Measurements from ENCODE around the gene FAM120C.

DNA sequence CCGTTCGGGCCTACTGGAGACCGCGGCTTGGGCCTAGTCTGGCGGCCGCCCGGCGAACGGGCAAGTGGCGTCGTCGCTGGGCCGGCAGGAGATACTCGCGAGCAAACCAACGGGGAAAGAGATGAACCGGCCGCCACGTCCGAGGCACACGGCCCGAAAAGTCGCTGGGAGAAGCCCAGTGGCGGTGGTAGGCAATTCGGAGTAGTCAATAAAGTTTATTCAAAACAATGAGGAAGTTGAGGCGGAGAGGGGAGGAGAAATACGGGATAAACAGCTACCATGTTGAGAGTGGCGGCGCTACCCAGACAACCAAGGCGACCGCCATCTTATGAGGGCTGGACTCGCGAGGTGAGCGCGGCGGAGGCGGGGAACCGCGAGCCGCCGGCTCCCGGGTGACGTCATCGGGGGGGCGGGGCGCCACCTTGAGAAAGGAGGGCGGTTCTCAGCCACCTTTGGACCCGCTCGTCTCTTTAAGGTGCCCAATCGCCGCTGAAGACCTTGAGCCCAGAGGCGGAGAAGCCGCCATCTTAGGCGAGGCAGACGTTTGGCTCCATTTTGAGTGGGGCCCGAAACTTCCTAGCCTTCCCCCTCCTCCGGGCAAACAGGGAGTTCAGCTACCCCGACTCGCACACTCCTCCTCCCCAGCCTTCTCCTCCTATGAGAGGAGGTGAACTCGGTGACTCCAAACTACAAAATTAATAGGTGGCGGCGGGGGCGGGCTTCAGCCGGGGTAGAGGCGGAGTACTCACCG is 138.8 kb downstream of the FAM120C start, which contains the start of gene PHF8:
- TF ChIP-seq SMAD3 (CRISPR knock-in tag; IDR thresholded peaks at IDR 0.05; ENCODE audit: borderline replicate concordance), result no peak
- TF ChIP-seq, protein P1, sequence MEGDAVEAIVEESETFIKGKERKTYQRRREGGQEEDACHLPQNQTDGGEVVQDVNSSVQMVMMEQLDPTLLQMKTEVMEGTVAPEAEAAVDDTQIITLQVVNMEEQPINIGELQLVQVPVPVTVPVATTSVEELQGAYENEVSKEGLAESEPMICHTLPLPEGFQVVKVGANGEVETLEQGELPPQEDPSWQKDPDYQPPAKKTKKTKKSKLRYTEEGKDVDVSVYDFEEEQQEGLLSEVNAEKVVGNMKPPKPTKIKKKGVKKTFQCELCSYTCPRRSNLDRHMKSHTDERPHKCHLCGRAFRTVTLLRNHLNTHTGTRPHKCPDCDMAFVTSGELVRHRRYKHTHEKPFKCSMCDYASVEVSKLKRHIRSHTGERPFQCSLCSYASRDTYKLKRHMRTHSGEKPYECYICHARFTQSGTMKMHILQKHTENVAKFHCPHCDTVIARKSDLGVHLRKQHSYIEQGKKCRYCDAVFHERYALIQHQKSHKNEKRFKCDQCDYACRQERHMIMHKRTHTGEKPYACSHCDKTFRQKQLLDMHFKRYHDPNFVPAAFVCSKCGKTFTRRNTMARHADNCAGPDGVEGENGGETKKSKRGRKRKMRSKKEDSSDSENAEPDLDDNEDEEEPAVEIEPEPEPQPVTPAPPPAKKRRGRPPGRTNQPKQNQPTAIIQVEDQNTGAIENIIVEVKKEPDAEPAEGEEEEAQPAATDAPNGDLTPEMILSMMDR (IDR thresholded peaks at IDR 0.05), result no peak
- no peak for TF ChIP-seq ELF4 (CRISPR knock-in tag; IDR thresholded peaks at IDR 0.05; ENCODE audit: low read depth)
- peak; percentile 24; the same call in 1 of the 2 replicates for TF ChIP-seq SP1 (CRISPR knock-in tag; conservative IDR thresholded peaks at IDR 0.05)
- TF ChIP-seq CREM (CRISPR knock-in tag; IDR thresholded peaks at IDR 0.05), result no peak
- TF ChIP-seq, protein P2, sequence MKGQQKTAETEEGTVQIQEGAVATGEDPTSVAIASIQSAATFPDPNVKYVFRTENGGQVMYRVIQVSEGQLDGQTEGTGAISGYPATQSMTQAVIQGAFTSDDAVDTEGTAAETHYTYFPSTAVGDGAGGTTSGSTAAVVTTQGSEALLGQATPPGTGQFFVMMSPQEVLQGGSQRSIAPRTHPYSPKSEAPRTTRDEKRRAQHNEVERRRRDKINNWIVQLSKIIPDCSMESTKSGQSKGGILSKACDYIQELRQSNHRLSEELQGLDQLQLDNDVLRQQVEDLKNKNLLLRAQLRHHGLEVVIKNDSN (CRISPR knock-in tag; IDR thresholded peaks at IDR 0.05), result no peak
- TF ChIP-seq, protein P3, sequence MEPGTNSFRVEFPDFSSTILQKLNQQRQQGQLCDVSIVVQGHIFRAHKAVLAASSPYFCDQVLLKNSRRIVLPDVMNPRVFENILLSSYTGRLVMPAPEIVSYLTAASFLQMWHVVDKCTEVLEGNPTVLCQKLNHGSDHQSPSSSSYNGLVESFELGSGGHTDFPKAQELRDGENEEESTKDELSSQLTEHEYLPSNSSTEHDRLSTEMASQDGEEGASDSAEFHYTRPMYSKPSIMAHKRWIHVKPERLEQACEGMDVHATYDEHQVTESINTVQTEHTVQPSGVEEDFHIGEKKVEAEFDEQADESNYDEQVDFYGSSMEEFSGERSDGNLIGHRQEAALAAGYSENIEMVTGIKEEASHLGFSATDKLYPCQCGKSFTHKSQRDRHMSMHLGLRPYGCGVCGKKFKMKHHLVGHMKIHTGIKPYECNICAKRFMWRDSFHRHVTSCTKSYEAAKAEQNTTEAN (CRISPR knock-in tag; IDR thresholded peaks at IDR 0.05), result no peak
- TF ChIP-seq, protein P4, sequence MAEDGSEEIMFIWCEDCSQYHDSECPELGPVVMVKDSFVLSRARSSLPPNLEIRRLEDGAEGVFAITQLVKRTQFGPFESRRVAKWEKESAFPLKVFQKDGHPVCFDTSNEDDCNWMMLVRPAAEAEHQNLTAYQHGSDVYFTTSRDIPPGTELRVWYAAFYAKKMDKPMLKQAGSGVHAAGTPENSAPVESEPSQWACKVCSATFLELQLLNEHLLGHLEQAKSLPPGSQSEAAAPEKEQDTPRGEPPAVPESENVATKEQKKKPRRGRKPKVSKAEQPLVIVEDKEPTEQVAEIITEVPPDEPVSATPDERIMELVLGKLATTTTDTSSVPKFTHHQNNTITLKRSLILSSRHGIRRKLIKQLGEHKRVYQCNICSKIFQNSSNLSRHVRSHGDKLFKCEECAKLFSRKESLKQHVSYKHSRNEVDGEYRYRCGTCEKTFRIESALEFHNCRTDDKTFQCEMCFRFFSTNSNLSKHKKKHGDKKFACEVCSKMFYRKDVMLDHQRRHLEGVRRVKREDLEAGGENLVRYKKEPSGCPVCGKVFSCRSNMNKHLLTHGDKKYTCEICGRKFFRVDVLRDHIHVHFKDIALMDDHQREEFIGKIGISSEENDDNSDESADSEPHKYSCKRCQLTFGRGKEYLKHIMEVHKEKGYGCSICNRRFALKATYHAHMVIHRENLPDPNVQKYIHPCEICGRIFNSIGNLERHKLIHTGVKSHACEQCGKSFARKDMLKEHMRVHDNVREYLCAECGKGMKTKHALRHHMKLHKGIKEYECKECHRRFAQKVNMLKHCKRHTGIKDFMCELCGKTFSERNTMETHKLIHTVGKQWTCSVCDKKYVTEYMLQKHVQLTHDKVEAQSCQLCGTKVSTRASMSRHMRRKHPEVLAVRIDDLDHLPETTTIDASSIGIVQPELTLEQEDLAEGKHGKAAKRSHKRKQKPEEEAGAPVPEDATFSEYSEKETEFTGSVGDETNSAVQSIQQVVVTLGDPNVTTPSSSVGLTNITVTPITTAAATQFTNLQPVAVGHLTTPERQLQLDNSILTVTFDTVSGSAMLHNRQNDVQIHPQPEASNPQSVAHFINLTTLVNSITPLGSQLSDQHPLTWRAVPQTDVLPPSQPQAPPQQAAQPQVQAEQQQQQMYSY (CRISPR knock-in tag; IDR thresholded peaks at IDR 0.05), result no peak
